Stimulated activated CD8-positive, alpha-beta memory T cell treated with anti-CD3 and anti-CD28 coated beads, Interleukin-4, amount 100 ng/mL, for 1 hour (primary cell): ENCODE measurements around the gene SAPCD1.
A peak's percentile ranks its signal among the peaks of the same experiment; 100 is the strongest.

ENCODE experiments used
- DNase-seq, 2 donors: peaks; one replicate each; pipeline ENCODE4 v3.0.0-alpha.2; 2020; ENCODE audit warnings: low read depth in 2 of 2, low spot score in 1 of 2

SAPCD1 gene

GRCh38 chr6:31729515-31729978 lies 32.9 kb upstream of the SAPCD1 start:
- DNase-seq, result peak in 1 of 2 donors; percentile 65

GRCh38 chr6:31729979-31730630 lies 32.4 kb upstream of the SAPCD1 start:
- peak in 1 of 2 donors; percentile 46 for DNase-seq

GRCh38 chr6:31730631-31731086 lies 31.8 kb upstream of the SAPCD1 start:
- no peak for DNase-seq

- DNase-seq, result no peak
These were observed 30.4 kb upstream of the SAPCD1 start for GRCh38 chr6:31732029-31732428.

- no peak for DNase-seq
These were observed 28.7 kb upstream of the SAPCD1 start for GRCh38 chr6:31733734-31734133.

- no peak for DNase-seq
These were observed 28.1 kb upstream of the SAPCD1 start for GRCh38 chr6:31734247-31734820.

- peak in 1 of 2 donors; percentile 35 for DNase-seq
These were observed 27.5 kb upstream of the SAPCD1 start for GRCh38 chr6:31734821-31735406.

GRCh38 chr6:31736021-31736767 lies 26.3 kb upstream of the SAPCD1 start, which contains the start of gene CLIC1:
Gene CLIC1, minus strand, starts transcription at chr6:31736530. Its CDS starts 230 bp downstream, at chr6:31736300.
- DNase-seq, result peak in 1 of 2 donors; percentile 67

- no peak for DNase-seq
These were observed 25.6 kb upstream of the SAPCD1 start for GRCh38 chr6:31736768-31737314.

GRCh38 chr6:31737315-31737990 lies 25.0 kb upstream of the SAPCD1 start:
- no peak for DNase-seq

GRCh38 chr6:31737991-31738979 lies 24.2 kb upstream of the SAPCD1 start:
- peak in 1 of 2 donors; percentile 29 for DNase-seq

- peak; percentile 91 for DNase-seq
These were observed 22.6 kb upstream of the SAPCD1 start, which contains the start of gene MSH5 for GRCh38 chr6:31739639-31740396. Gene MSH5, plus strand, starts transcription at chr6:31740005. Its CDS starts 462 bp downstream, at chr6:31740467.

- no peak for DNase-seq
These were observed 21.8 kb upstream of the SAPCD1 start for GRCh38 chr6:31740397-31741223.

GRCh38 chr6:31741815-31742214 lies 20.6 kb upstream of the SAPCD1 start:
- no peak for DNase-seq

- no peak for DNase-seq
These were observed 19.6 kb upstream of the SAPCD1 start for GRCh38 chr6:31742894-31743293.

- no peak for DNase-seq
These were observed 18.0 kb upstream of the SAPCD1 start for GRCh38 chr6:31744422-31744821.

- no peak for DNase-seq
These were observed 13.0 kb upstream of the SAPCD1 start for GRCh38 chr6:31749301-31750036.
